ENCODE data around the gene CEL. TPM values are rescaled to one million over a fixed set of nuclear protein-coding genes. Genes with fewer than 3 reads are reported as not detected.

CEL gene
- total RNA-seq, 2 donors from 2014 or later, result 0.78 to 5.3 TPM

DNA sequence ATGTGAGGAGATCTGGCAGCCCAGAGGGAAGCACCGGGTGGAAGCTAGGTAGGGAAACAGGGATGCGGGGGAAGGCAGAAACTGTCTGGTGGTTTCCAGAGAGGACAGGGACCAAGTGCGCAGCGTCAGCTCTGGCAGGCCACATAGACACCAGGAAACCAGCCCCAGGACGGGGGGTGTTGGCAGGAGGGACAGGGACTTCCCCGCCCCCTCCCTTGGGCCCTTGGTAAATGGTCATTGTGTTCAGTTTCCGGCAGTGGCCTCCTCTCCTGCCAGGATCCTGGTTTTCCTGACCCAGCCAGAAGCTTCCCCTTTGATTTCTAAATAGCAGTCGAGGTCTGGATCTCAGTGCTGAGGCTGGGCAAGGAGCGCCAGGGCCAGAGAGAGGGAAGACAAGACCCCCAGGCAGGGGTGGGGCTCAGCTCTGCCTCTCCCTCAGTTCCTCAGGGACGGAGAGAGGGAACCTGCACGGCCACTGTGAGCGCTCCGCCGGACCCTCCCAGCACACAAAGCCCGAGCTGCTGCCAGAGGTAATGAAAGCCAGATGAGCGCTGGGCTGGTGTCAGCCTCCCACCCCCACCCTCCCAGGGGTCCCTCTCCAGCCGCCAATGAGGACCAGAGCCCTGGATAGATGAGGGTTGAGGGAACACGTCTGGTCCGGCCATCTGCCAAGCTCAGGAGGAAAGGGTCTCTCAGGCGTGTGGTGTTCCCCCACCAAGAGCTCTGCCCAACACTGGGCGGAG is 57.5 kb downstream of the CEL start:
- no peak for DNase-seq (ENCODE audit: low spot score)
- H3K4me1 ChIP-seq (ENCODE audit: control insufficient read depth in 1 of 2, low read depth in 2 of 2), result peaks cover 21 to 65% of the 10 kb centered on the region in 2 donors

DNA sequence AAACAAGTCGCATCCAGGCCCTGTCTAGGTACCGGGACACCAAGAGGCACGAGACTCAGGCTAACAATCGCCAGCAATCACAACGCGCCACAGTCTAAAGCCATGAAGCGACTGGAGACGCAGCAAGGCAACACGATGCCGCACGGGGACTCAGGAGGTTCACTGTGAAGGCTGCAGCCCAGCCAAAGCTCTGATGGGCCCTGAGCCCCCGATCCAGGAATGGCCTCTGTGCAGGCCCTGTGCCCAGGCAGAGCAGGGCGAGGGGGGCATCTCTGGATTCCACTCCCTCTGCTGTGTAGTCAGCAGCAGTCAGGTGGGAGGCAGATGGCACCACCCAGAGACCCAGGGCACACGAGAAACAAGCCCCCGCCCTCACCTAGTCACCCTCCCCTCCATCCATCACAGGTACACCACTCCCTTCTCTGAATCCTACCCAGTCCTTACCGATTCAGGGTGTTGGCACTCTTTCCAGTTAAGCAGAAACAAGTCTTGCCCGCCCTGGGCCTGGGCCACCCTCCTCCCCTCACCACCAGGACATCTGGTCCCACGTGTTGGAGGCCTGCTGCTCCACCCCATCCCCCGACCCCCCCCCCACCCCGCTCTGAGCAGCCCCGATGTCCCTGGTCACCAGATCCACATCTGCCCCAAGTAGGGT is 58.2 kb downstream of the CEL start:
- TF ChIP-seq, protein P1, sequence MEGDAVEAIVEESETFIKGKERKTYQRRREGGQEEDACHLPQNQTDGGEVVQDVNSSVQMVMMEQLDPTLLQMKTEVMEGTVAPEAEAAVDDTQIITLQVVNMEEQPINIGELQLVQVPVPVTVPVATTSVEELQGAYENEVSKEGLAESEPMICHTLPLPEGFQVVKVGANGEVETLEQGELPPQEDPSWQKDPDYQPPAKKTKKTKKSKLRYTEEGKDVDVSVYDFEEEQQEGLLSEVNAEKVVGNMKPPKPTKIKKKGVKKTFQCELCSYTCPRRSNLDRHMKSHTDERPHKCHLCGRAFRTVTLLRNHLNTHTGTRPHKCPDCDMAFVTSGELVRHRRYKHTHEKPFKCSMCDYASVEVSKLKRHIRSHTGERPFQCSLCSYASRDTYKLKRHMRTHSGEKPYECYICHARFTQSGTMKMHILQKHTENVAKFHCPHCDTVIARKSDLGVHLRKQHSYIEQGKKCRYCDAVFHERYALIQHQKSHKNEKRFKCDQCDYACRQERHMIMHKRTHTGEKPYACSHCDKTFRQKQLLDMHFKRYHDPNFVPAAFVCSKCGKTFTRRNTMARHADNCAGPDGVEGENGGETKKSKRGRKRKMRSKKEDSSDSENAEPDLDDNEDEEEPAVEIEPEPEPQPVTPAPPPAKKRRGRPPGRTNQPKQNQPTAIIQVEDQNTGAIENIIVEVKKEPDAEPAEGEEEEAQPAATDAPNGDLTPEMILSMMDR (IDR thresholded peaks at IDR 0.05), result no peak
- Histone ChIP-seq H3K9me3 (no peaks in the 10 kb centered on the region), H3K27ac (no peak overlapping the region), H3K27me3 (replicated peaks; ENCODE audit: insufficient read depth) (no peaks in the 10 kb centered on the region), H3K36me3 (no peaks in the 10 kb centered on the region), H3K4me3 (peak overlapping the region; percentile 82), H3K4me1 (ENCODE audit: control insufficient read depth in 1 of 2, low read depth in 2 of 2) (peaks cover 14 to 58% of the 10 kb centered on the region in 2 donors)
- no peak for ATAC-seq (ENCODE audit: insufficient number of reproducible peaks, low FRiP score, low read depth)
- no peak for DNase-seq (ENCODE audit: low spot score)

More for the DNA sequence above, 57.5 kb downstream of the CEL start:
- Histone ChIP-seq H3K4me3 (peak overlapping the region; percentile 82), H3K27me3 (replicated peaks; ENCODE audit: insufficient read depth) (no peaks in the 10 kb centered on the region), H3K9me3 (no peaks in the 10 kb centered on the region), H3K27ac (no peak overlapping the region), H3K36me3 (no peaks in the 10 kb centered on the region)
- TF ChIP-seq, protein P1 (IDR thresholded peaks at IDR 0.05), result no peak
- no peak for ATAC-seq (ENCODE audit: insufficient number of reproducible peaks, low FRiP score, low read depth)

DNA sequence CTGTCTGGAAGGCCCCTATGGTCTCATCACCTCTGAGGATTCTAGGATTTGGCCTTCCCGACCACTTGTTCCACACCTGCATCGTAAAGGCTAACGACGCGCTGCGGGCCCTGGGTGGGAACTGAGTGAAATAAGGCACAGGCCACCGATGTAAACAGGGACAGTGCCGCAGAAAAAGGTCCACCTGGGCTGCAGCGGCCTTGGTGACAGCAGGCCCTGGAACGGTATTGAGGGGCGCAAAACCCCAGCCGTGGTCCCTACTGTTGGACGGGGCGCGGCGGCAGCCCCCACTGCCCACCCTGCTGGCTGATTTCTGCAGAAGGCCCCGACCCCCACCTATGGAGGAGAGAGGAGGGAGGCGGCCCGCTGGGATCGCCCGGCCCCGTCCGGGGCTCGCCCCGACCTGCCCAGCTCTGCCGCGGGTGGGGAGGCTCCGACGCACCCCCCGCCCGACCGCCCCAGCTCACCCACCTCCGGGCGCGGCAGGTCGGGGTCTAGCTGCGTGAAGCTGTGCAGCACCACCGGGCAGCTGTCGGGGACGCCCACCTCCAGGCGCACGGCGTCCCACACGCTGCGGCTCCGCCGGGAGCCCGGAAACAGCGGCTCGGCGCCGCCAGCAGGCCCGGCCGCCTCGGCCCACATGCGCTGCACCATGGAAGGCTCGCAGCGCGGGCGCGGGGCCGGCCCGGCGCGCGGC is 58.9 kb downstream of the CEL start:
- ATAC-seq (ENCODE audit: insufficient number of reproducible peaks, low FRiP score, low read depth), result no peak
- H3K27ac ChIP-seq, result peak overlapping the region in 1 of 2 donors; percentile 56
- TF ChIP-seq, protein P1 (IDR thresholded peaks at IDR 0.05), result no peak
- H3K9me3 ChIP-seq, result no peaks in the 10 kb centered on the region
- H3K4me1 ChIP-seq (ENCODE audit: control insufficient read depth in 1 of 2, low read depth in 2 of 2), result peaks cover 14 to 56% of the 10 kb centered on the region in 2 donors
- H3K27me3 ChIP-seq (replicated peaks; ENCODE audit: insufficient read depth), result no peaks in the 10 kb centered on the region
- DNase-seq (ENCODE audit: low spot score), result no peak
- no peaks in the 10 kb centered on the region for H3K36me3 ChIP-seq
- H3K4me3 ChIP-seq, result peak overlapping the region; percentile 82

Other genes with a start within 250 kb of the CEL start
- gene AK8, start 183.7 kb upstream of the CEL start, total RNA-seq, result under 1 TPM; 0.42 to 0.54 TPM
- 1 to 10 TPM; 2.2 to 8.1 TPM for gene SPACA9, start 183.1 kb upstream of the CEL start, total RNA-seq
- gene TSC1, start 117.4 kb upstream of the CEL start, total RNA-seq, result 10 to 100 TPM; 36.1 to 65.4 TPM
- not detected for gene GFI1B, start 83.3 kb upstream of the CEL start, total RNA-seq
- 10 to 100 TPM; 40.6 to 54.3 TPM for gene GTF3C5, start 31.0 kb upstream of the CEL start, total RNA-seq
- 10 to 100 TPM; 30.3 to 98.8 TPM for gene RALGDS, start 59.3 kb downstream of the CEL start, total RNA-seq
- 10 to 100 TPM; 45.5 to 46.8 TPM for gene GBGT1, start 101.9 kb downstream of the CEL start, total RNA-seq
- gene OBP2B, start 147.3 kb downstream of the CEL start, total RNA-seq, result not detected
- gene ABO, start 213.2 kb downstream of the CEL start, total RNA-seq, result under 1 TPM; 0.14 to 0.21 TPM

All from thoracic aorta (tissue), 2 donors.